NCI-H460 (cell line): ENCODE data around the gene TCF7L2. TPM values are rescaled to one million over a fixed set of nuclear protein-coding genes. Genes with fewer than 3 reads are reported as not detected.
A peak's percentile ranks its signal among the peaks of the same experiment; 100 is the strongest.

Experiments
- DNase-seq: peaks from one replicate; pipeline ENCODE4 v3.0.0-alpha.2; 2016; ENCODE audit warnings: low read depth; ENCODE audit errors: extremely low read depth
- polyA plus RNA-seq: library from polyadenylated mRNA; depleted of rRNA; stranded (reverse); fragments of >200 nt; gene quantifications from 2 replicates; pipeline ENCODE4 v1.2.3, GENCODE V29; 2014; cell fraction: nucleus; rRNA removed
- total RNA-seq: library from RNA; depleted of rRNA; stranded (reverse); fragments of >200 nt; shearing (Covaris generic); gene quantifications from 2 replicates; pipeline ENCODE4 v1.2.3, GENCODE V29; 2014; rRNA removed

The TCF7L2 gene
- 9.7 and 11.1 TPM in 2 replicates for total RNA-seq
- polyA plus RNA-seq = 2.4 and 4.1 TPM in 2 replicates

DNA sequence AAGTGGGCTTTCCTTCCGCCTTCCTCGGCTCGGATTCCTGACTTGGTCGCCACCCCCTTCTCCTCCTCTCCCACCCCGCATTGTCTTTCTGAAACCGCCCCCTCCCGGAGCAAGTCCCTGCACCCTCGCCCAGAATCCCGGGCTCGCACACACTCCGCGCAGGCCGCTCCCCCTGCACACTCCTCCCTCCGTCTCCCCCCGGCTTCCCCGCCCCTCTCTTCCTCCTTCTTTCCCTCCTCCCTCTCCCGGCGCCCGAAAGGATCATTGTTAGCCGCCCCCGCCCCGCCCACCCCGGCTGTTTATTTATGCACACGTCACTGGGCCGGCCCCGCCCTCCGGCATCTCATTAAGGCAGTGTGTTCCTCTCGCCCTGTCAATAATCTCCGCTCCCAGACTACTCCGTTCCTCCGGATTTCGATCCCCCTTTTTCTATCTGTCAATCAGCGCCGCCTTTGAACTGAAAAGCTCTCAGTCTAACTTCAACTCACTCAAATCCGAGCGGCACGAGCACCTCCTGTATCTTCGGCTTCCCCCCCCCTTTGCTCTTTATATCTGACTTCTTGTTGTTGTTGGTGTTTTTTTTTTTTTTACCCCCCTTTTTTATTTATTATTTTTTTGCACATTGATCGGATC, at the start of gene TCF7L2:
Gene TCF7L2 (plus strand): TSS at position 373 of the 633 bp plus-strand sequence. CDS start 510 bp downstream, outside the sequence.
- DNase-seq = peak; percentile 97

DNA sequence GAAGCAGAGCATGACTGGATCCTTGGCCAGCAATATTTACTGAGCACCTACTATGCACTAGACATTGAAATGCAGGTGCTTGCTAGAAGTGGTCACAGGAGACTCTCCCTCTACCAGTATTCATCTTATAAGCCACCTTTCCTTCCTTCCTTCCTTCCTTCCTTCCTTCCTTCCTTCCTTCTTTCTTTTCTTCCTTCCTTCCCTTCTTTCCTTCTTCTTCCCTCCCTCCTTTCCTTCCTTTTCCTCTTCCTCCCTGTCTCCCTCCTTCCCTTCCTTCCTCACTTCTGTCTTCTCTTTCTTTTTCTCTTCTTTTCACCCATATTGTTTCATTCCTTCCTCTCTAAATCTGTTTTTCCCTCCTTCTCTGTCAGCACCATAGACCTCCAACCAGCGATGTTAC, 47.3 kb upstream of the TCF7L2 start:
- DNase-seq = no peak

DNA sequence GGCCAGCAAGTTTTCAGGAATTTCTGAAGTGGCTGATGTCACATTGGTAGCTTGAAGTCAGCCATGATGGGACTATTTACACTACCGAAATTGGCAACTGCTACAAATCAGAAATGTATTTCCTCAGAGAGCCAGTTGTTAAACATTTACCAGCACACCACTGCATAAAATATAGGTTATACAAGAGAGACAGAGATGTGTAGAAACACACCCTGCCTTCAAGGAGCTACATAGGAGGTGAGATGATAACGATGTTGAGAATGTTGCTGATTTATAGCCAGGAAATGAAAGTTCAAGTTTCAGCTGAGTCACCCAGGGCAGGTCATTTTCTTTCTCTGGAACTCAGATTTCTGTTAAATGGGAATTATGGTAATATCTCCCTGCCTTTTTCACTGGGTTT, 46.0 kb upstream of the TCF7L2 start:
- no peak for DNase-seq

- no peak for DNase-seq
These were observed 43.1 kb upstream of the TCF7L2 start for GRCh38 chr10:112906945-112907344.

DNA sequence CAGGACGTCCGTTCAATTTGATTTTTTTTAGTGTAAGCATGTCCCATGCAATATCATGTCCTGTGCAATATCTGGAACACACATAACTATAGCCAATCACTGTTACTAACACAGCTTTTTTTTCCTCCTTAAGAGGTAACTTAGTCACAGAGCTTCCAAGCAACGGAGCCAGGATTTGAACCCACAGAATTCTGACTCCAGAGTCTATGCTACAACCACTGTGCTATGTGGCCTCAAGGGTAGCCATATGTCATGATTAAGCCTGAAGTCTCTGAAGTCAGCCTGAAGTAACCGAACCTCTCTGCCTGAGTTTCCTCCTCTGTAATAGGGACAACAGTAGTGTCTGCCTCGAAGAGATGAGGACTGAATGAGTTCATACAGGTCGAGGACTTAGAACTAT, 42.2 kb upstream of the TCF7L2 start:
- DNase-seq = no peak

- DNase-seq = no peak
These were observed 38.8 kb upstream of the TCF7L2 start for GRCh38 chr10:112911206-112911605.

GRCh38 chr10:112912410-112912928, 37.6 kb upstream of the TCF7L2 start:
- DNase-seq = no peak

DNA sequence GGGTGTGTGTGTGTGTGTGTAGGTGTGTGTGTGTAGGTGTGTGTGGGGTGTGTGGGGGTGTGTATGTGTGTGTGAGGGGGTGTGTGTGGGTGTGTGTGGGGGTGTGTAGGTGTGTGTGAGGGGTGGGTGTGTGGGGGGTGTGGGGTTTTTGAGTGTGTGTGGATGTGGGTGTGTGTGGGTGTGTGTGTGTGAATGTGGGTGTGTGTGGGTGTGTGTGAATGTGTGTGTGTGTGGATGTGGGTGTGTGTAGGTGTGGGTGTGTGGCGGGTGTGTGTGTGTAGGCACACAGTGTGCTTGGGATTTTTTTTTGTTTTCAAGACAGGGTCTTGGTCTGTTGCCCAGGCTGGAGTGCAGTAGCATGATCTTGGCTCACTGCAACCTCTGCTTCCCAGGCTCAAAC, 36.8 kb upstream of the TCF7L2 start:
- DNase-seq = no peak

DNA sequence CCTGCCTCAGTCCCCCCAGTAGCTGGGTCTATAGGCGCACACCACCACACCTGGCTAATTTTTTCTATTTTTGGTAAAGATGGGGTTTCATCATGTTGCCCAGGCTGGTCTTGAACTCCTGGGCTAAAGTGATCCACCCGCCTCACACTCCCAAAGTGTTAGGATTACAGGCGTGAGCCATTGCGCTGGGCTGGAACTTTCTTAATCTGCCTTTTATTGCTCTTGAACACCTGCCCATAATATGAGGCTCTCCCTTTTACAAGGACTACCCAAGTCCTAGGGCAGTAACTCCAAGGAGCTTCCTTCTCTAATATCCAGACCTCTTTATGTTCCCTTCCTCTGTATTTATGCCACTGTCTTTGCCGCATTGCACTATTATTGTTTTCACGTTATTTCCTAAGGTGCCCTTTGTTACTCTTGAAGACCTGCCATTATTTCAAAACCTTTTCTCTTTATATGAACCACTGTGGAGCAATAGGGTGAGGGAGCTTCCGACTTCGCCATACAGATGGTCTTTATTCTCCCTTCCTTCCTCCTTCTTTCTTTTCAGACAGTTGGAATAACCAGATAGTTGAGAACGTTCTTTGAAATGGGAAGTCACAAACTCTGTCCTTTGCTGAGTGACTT, 36.3 kb upstream of the TCF7L2 start:
- no peak for DNase-seq

DNA sequence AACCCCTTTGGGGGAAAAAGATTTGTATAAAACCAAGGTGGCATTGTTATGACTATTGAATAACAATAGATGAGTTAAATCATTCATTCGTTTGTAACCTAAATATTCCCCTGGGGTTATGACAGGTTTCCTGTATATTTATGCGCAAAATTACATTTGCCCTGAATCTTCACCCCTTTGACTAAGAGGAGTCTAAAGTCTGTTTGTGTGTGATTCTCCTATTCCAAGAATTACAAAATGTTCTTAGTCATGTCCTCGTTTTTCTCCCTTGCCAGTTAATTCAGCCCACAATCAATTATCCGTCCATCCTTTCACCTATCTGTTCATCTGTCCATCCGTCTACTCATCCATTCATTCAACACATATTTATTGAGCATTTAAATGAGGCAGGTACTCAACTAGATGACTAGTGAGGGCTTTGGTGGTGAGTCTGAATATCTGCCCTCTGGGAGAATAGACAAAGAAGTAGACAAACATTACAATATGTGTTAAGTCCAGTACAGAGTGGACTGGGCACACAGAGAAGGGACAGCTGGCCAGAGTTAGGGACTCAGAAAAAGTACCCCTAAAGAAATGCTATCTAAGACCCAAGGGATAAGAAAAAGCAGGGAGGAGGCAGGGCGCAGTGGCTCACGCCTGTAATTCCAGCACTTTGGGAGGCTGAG, 35.6 kb upstream of the TCF7L2 start:
- no peak for DNase-seq

- DNase-seq = peak; percentile 22
These were observed 34.2 kb upstream of the TCF7L2 start for GRCh38 chr10:112915590-112916572.

GRCh38 chr10:112917681-112918080, 32.4 kb upstream of the TCF7L2 start:
- DNase-seq = no peak

GRCh38 chr10:112918771-112919170, 31.3 kb upstream of the TCF7L2 start:
- no peak for DNase-seq

DNA sequence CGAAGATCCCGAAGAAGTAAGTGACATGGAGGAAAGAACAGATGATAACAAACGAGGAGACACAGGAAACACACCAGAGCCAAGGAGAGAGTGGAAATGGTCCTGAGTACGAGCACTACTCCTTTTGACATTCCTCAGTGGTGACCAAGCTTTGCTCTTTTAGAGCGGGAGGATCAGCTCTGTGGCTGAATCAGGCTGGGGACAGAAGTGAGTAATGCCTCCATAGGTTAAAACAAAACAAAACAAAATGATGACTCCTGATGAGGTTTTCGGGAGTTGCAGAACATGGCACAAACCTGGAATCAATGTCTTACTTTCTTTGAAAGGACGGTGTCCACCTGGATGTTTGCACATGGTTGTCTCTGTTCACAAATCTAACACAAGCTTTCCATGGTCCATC, 30.3 kb upstream of the TCF7L2 start:
- no peak for DNase-seq

DNA sequence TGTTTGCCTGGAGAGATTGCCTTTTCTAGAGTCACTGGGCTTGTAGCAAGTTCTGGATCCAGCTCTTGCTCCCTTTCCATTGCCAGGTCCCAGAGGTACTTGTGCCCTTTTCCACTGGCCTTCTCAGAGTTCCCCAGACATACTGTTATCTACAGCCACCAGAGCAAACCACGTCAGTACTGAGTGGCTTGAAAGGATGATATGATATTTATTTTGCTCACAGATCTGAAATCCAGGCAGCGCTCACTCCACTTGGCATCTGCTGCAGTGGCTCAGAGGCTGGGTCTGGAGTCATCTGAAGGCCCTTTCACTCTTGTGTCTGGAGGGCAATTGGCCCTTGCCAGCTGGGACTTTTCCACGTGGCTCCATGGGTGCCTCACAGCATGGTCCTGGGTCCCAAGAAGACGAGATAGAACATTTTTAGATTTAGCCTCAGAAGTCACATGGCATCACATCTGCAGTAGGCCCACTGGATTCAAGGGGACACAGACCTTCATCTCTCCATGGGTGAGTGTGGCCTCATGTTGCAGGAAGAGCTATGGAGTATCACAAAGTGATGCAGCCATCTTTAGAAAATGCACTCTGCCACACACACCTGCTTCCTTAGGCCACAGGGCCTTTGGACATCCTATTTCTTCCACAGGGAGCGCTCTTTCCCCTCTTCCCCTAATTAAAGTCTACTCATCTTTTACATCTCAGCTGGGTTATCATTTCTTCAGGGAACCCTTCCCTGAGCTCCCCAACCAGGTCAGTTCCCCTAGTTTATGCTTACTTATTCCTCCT, 22.9 kb upstream of the TCF7L2 start:
- DNase-seq = no peak

DNA sequence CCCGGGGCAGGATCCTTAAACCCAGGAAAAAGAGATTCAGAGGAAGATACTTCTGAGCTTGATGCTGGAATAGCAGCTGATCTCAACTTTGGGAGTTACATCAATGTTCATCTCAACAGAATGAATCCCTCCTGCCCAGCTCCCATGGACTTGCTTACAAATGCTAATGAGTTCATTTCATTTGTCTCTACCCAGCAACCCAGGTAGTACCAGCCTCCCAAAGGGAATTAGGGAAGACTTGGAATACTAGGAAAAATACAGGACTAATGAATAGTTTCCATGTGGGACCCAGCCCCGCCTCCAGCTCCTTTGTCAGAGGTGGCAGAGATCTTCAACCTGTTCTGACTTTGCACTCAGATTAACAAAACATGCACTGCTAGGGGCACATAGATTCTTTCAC, 22.1 kb upstream of the TCF7L2 start:
- no peak for DNase-seq

DNA sequence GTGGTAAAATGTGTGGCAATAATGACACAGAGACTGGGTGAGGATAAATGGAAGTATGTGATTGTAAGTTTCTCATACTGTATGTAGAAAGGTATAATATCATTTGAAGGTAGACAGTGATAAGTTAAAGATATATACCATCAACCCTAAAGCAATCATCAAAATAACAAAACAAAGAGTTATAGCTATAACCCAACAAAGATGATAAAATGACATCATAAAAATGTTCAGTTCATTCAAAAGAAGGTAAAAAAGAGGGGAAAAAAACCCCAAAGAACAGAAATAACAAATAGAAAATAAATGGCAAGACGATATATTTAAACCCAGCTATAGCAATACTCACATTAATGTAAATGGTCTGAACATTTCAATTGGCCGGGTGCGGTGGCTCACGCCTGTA, 17.4 kb upstream of the TCF7L2 start:
- DNase-seq = no peak

DNA sequence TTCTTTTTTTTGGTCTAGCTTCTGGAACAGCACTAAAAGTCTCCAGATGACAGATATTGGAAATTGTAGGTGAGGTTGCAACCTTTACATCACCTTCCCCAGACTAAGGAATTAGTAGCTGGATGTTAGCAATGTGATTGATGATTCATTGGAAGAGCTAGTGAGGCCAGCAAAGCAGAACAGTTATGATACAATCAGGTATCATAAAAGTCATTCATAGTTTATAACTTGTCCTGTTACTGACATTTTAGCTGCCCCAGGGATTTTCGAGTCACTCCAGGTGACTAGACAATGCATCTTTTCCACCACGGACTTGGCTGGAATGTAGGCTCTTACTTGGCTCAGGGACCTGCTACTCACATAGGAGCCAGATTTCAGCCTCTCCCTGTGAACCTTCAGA, 15.9 kb upstream of the TCF7L2 start:
- no peak for DNase-seq

GRCh38 chr10:112938808-112939482, 11.1 kb upstream of the TCF7L2 start:
- DNase-seq = no peak
